H9 (cell line): ENCODE results near the gene ATL1. TPM values are rescaled to one million over a fixed set of nuclear protein-coding genes. Genes with fewer than 3 reads are reported as not detected.
A peak's percentile ranks its signal among the peaks of the same experiment; 100 is the strongest.

Source experiments
- DNase-seq: peaks from one replicate; pipeline ENCODE4 v3.0.0-alpha.2; 2017
- H2AFZ ChIP-seq: one replicate; pipeline ENCODE4 v1.6.1; 2013; ENCODE audit warnings: mild to moderate bottlenecking, low read length, control low read depth, moderate library complexity
- H2AK5ac ChIP-seq: 2 replicates; pipeline ENCODE4 v1.6.1; 2013; ENCODE audit warnings: low read length, control low read depth, mixed read lengths; ENCODE audit not compliant: insufficient read length
- H2BK120ac ChIP-seq: one replicate; pipeline ENCODE4 v1.6.1; 2013; ENCODE audit warnings: low read depth, mild to moderate bottlenecking, low read length, control low read depth, inconsistent platforms; ENCODE audit not compliant: poor library complexity, severe bottlenecking
- H2BK12ac ChIP-seq: 2 replicates; pipeline ENCODE4 v1.6.1; 2013; ENCODE audit warnings: low read length, control low read depth, mixed read lengths, low read depth; ENCODE audit not compliant: insufficient read length
- H2BK15ac ChIP-seq: 2 replicates; pipeline ENCODE4 v1.6.1; 2013; ENCODE audit warnings: low read depth, low read length, control low read depth
- H2BK20ac ChIP-seq: one replicate; pipeline ENCODE4 v1.6.1; 2013; ENCODE audit warnings: low read depth, mild to moderate bottlenecking, low read length, control low read depth, inconsistent platforms; ENCODE audit not compliant: poor library complexity, severe bottlenecking
- H2BK5ac ChIP-seq: 2 replicates; pipeline ENCODE4 v1.6.1; 2013; ENCODE audit warnings: low read length, control low read depth, mixed read lengths; ENCODE audit not compliant: insufficient read length
- H3K14ac ChIP-seq: 2 replicates; pipeline ENCODE4 v1.6.1; 2013; ENCODE audit warnings: low read length, control low read depth; ENCODE audit not compliant: insufficient read depth
- H3K18ac ChIP-seq: 2 replicates; pipeline ENCODE4 v1.6.1; 2013; ENCODE audit warnings: low read depth, mild to moderate bottlenecking, mixed read lengths, low read length, control low read depth; ENCODE audit not compliant: insufficient read length
- H3K23ac ChIP-seq: 2 replicates; pipeline ENCODE4 v1.6.1; 2013; ENCODE audit warnings: low read length, control low read depth, mixed read lengths, low read depth; ENCODE audit not compliant: insufficient read length
- H3K23me2 ChIP-seq: 2 replicates; pipeline ENCODE4 v1.6.1; 2013; ENCODE audit warnings: low read depth, mild to moderate bottlenecking, mixed read lengths, low read length, control low read depth; ENCODE audit not compliant: insufficient read length, poor library complexity, severe bottlenecking
- H3K27ac ChIP-seq: 2 replicates; pipeline ENCODE4 v1.5.1; 2013; ENCODE audit warnings: low read length, control low read depth, mixed read lengths, low read depth; ENCODE audit not compliant: insufficient read length
- H3K27me3 ChIP-seq: 2 replicates; pipeline ENCODE4 v1.6.1; 2013; ENCODE audit warnings: low read length, control low read depth, inconsistent platforms; ENCODE audit not compliant: insufficient read depth
- H3K4ac ChIP-seq: 2 replicates; pipeline ENCODE4 v1.6.1; 2013; ENCODE audit warnings: low read depth, mild to moderate bottlenecking, control low read depth, inconsistent platforms, low read length, moderate library complexity
- H3K4me1 ChIP-seq: 2 replicates; pipeline ENCODE4 v1.6.1; 2013; ENCODE audit warnings: low read length, control low read depth, inconsistent platforms; ENCODE audit not compliant: insufficient read depth
- H3K4me2 ChIP-seq: 2 replicates; pipeline ENCODE4 v1.6.1; 2013; ENCODE audit warnings: low read length, control low read depth, mixed read lengths; ENCODE audit not compliant: insufficient read length, insufficient read depth
- H3K56ac ChIP-seq: 2 replicates; pipeline ENCODE4 v1.6.1; 2013; ENCODE audit warnings: low read depth, mild to moderate bottlenecking, mixed read lengths, low read length, control low read depth; ENCODE audit not compliant: insufficient read length
- H3K79me1 ChIP-seq: 2 replicates; pipeline ENCODE4 v1.6.1; 2013; ENCODE audit warnings: low read depth, mild to moderate bottlenecking, moderate library complexity, low read length, control low read depth, inconsistent platforms; ENCODE audit not compliant: insufficient read depth, poor library complexity, severe bottlenecking
- H3K79me2 ChIP-seq: 2 replicates; pipeline ENCODE4 v1.6.1; 2013; ENCODE audit warnings: low read length, control low read depth, inconsistent platforms; ENCODE audit not compliant: insufficient read depth
- H3K9ac ChIP-seq: 2 replicates; pipeline ENCODE4 v1.6.1; 2013; ENCODE audit warnings: low read length, control low read depth, mixed read lengths; ENCODE audit not compliant: insufficient read length; ENCODE audit errors: extremely low read depth
- H3K9me3 ChIP-seq: one replicate; pipeline ENCODE4 v1.6.1; 2013; ENCODE audit warnings: low read depth, low read length, inconsistent platforms; ENCODE audit not compliant: control insufficient read depth
- H3T11ph ChIP-seq: one replicate; pipeline ENCODE4 v1.6.1; 2013; ENCODE audit warnings: mild to moderate bottlenecking, low read length, control low read depth, inconsistent platforms
- H4K20me1 ChIP-seq: one replicate; pipeline ENCODE4 v1.6.1; 2013; ENCODE audit not compliant: control insufficient read depth, insufficient read length, insufficient read depth
- H4K5ac ChIP-seq: 2 replicates; pipeline ENCODE4 v1.6.1; 2013; ENCODE audit warnings: low read depth, mild to moderate bottlenecking, mixed read lengths, low read length, control low read depth; ENCODE audit not compliant: insufficient read length
- H4K8ac ChIP-seq: replicated peaks from 2 replicates; pipeline ENCODE4 v1.6.1; 2013; ENCODE audit warnings: low read length, control low read depth, mixed read lengths, low read depth; ENCODE audit not compliant: insufficient read length
- H4K91ac ChIP-seq: 2 replicates; pipeline ENCODE4 v1.6.1; 2013; ENCODE audit warnings: low read depth, mild to moderate bottlenecking, moderate library complexity, mixed read lengths, low read length, control low read depth; ENCODE audit not compliant: insufficient read length
- H3K27ac Mint-ChIP-seq, 3 experiments: 2 replicates in 2 of 3; 3 replicates in 1 of 3; pipeline ENCODE4 v1.8.0; 2020 to 2021; ENCODE audit warnings: mixed read lengths in 3 of 3, mild to moderate bottlenecking in 1 of 3, moderate library complexity in 1 of 3
- H3K27me3 Mint-ChIP-seq: 2 replicates; pipeline ENCODE4 v1.8.0; 2021; ENCODE audit warnings: low read depth, mild to moderate bottlenecking, moderate library complexity, mixed read lengths
- H3K36me3 Mint-ChIP-seq, 3 experiments: 2 replicates in 2 of 3; 3 replicates in 1 of 3; pipeline ENCODE4 v1.8.0; 2020 to 2021; ENCODE audit warnings: low read depth in 3 of 3, mixed read lengths in 3 of 3; ENCODE audit not compliant: insufficient read depth in 1 of 3
- H3K4me1 Mint-ChIP-seq, 2 experiments: 2 replicates each; pipeline ENCODE4 v1.8.0; 2020; ENCODE audit warnings: mixed read lengths in 2 of 2
- H3K4me3 Mint-ChIP-seq, 2 experiments: 2 replicates in 1 of 2; 3 replicates in 1 of 2; pipeline ENCODE4 v1.8.0; 2020 to 2021; ENCODE audit warnings: mild to moderate bottlenecking in 2 of 2, mixed read lengths in 2 of 2, moderate library complexity in 1 of 2
- H3K9me3 Mint-ChIP-seq, 2 experiments: 2 replicates in 1 of 2; 3 replicates in 1 of 2; pipeline ENCODE4 v1.8.0; 2020; ENCODE audit warnings: mild to moderate bottlenecking in 2 of 2, mixed read lengths in 2 of 2, moderate library complexity in 1 of 2
- CTCF ChIP-seq: fragments of 200-600 bp; sonication (generic); conservative IDR thresholded peaks from 3 replicates; pipeline ENCODE4 v1.8.0; 2021; ENCODE audit warnings: antibody characterized with exemption, mild to moderate bottlenecking
- WGBS: extraction: QIAGEN DNeasy Blood & Tissue Kit; methylation state at CpG from one replicate; pipeline ENCODE4 v1.1.7; 2013; ENCODE audit warnings: missing lambda C conversion rate, low lambda C conversion rate, mixed read lengths; ENCODE audit not compliant: insufficient read length; ENCODE audit errors: extremely low coverage; 5-methylcytosine and 5-hydroxymethylcytosine counted together
- total RNA-seq: library from RNA; stranded (reverse); gene quantifications from 2 replicates; pipeline ENCODE4 v1.2.1, GENCODE V29; 2021

ATL1 gene
- total RNA-seq, 1 experiment from 2014 or later, result 3.0 TPM

GRCh38 chr14:50531595-50532501 lies 28.1 kb upstream of the ATL1 start:
- no peak overlapping the region; the same call in 1 of the 2 replicates for H2BK15ac ChIP-seq
- no peak overlapping the region for H4K8ac ChIP-seq
- TF ChIP-seq CTCF, result no peak
- Mint-ChIP-seq H3K9me3 (peaks cover 4 to 6% of the 10 kb centered on the region in 2 experiments; a peak in 4 of 5 replicates), H3K27ac (peak overlapping the region in 2 of 3 experiments; percentile 93 to 97; a peak in 5 of 7 replicates), H3K27me3 (no peaks in the 10 kb centered on the region; the same call in 1 of the 2 replicates), H3K4me3 (peak overlapping the region; percentile 93), H3K4me1 (peaks cover 31 to 34% of the 10 kb centered on the region in 2 experiments), H3K36me3 (peaks cover 3 to 11% (median 8%) of the 10 kb centered on the region in 3 experiments; a peak in 6 of 7 replicates)
- WGBS, result no CpG with 5 or more reads among the region's 82 CpGs
- peak overlapping the region; percentile 90 for H3K4me2 ChIP-seq
- no peak overlapping the region for H3K23ac ChIP-seq
- H3K14ac ChIP-seq, result peak overlapping the region; percentile 96
- peaks cover 4% of the 10 kb centered on the region for H3K79me1 ChIP-seq
- H4K91ac ChIP-seq, result peak overlapping the region; percentile 17
- H3K9ac ChIP-seq, result peak overlapping the region; percentile 89
- H2BK120ac ChIP-seq, result no peak overlapping the region
- H3K27me3 ChIP-seq, result no peaks in the 10 kb centered on the region
- H2BK12ac ChIP-seq, result no peak overlapping the region
- H3K23me2 ChIP-seq, result peaks cover 16% of the 10 kb centered on the region
- peaks cover 27% of the 10 kb centered on the region; the same call in 1 of the 2 replicates for H3K79me2 ChIP-seq
- H3K9me3 ChIP-seq, result no peaks in the 10 kb centered on the region
- H3K18ac ChIP-seq, result peak overlapping the region; percentile 90
- no peak overlapping the region; the same call in 1 of the 2 replicates for H3K4ac ChIP-seq
- H3K56ac ChIP-seq, result no peak overlapping the region
- H3K27ac ChIP-seq, result no peak overlapping the region
- peak; percentile 62 for DNase-seq
- H2AFZ ChIP-seq, result no peak overlapping the region
- H4K20me1 ChIP-seq, result no peaks in the 10 kb centered on the region
- no peak overlapping the region for H4K5ac ChIP-seq
- H2BK5ac ChIP-seq, result no peak overlapping the region
- no peak overlapping the region for H2AK5ac ChIP-seq
- H3T11ph ChIP-seq, result no peak overlapping the region
- H3K4me1 ChIP-seq, result peaks cover 4% of the 10 kb centered on the region; the same call in 1 of the 2 replicates
- no peak overlapping the region for H2BK20ac ChIP-seq
